ENCODE data around the gene MYO6.

GRCh38 chr6:75968143-75968542, 219.1 kb downstream of the MYO6 start:
- TF ChIP-seq REST (IDR thresholded peaks at IDR 0.05; ENCODE audit: insufficient read depth in 1 of 2, low read depth in 2 of 2, low read length in 2 of 2) (no peak), POLR2AphosphoS5 (IDR thresholded peaks at IDR 0.05; ENCODE audit: low read depth, low read length) (no peak)

Measured in PFSK-1 (cell line).